Measurements from ENCODE around the gene PCDH19. TPM values are rescaled to one million over a fixed set of nuclear protein-coding genes. Genes with fewer than 3 reads are reported as not detected.

PCDH19 gene, protein sequence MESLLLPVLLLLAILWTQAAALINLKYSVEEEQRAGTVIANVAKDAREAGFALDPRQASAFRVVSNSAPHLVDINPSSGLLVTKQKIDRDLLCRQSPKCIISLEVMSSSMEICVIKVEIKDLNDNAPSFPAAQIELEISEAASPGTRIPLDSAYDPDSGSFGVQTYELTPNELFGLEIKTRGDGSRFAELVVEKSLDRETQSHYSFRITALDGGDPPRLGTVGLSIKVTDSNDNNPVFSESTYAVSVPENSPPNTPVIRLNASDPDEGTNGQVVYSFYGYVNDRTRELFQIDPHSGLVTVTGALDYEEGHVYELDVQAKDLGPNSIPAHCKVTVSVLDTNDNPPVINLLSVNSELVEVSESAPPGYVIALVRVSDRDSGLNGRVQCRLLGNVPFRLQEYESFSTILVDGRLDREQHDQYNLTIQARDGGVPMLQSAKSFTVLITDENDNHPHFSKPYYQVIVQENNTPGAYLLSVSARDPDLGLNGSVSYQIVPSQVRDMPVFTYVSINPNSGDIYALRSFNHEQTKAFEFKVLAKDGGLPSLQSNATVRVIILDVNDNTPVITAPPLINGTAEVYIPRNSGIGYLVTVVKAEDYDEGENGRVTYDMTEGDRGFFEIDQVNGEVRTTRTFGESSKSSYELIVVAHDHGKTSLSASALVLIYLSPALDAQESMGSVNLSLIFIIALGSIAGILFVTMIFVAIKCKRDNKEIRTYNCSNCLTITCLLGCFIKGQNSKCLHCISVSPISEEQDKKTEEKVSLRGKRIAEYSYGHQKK (N-terminal part only)
- total RNA-seq, result under 0.01 and 0.17 TPM in 2 replicates

GRCh38 chrX:100409610-100410590, at the start of gene PCDH19:
Gene PCDH19 (minus strand): TSS chrX:100410273. CDS start chrX:100408597, 1,676 bp downstream.

Other genes starting within 250 kb of the PCDH19 start
- not detected in 2 replicates for gene TNMD, start 174.7 kb upstream of the PCDH19 start, total RNA-seq
- 56.8 and 127 TPM in 2 replicates for gene TSPAN6, start 226.5 kb upstream of the PCDH19 start, total RNA-seq
- 1.4 and 4.0 TPM in 2 replicates for gene SRPX2, start 233.9 kb upstream of the PCDH19 start, total RNA-seq

Data from dermis lymphatic vessel endothelial cell (primary cell).